ENCODE data around the gene SAV1. TPM values are rescaled to one million over a fixed set of nuclear protein-coding genes. Genes with fewer than 3 reads are reported as not detected.

SAV1 gene
- total RNA-seq, 2 experiments from 2014 or later, result 10.4 to 17.9 TPM

DNA sequence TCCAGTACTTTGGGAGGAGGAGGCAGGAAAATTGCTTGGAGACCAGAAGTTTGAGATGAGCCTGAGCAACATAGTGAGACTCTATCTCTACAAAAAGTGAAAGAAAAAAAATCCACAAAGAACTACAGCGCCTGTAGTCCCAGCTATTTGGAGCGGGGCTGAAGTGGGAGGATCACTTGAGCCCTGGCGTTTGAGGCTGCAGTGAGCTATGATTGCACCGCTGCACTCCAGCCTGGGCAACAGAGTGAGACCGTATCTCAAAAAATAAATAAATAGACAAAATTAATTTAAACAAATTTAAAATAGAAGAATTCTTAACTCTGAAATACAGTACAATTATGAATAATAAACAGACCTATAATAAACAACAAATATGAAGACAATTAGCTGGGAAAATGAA lies 67.3 kb downstream of the SAV1 start:
- no peak for TF ChIP-seq EZH2phosphoT487 (IDR thresholded peaks at IDR 0.05; ENCODE audit: borderline replicate concordance, low read depth, low read length)
- TF ChIP-seq, protein P1, sequence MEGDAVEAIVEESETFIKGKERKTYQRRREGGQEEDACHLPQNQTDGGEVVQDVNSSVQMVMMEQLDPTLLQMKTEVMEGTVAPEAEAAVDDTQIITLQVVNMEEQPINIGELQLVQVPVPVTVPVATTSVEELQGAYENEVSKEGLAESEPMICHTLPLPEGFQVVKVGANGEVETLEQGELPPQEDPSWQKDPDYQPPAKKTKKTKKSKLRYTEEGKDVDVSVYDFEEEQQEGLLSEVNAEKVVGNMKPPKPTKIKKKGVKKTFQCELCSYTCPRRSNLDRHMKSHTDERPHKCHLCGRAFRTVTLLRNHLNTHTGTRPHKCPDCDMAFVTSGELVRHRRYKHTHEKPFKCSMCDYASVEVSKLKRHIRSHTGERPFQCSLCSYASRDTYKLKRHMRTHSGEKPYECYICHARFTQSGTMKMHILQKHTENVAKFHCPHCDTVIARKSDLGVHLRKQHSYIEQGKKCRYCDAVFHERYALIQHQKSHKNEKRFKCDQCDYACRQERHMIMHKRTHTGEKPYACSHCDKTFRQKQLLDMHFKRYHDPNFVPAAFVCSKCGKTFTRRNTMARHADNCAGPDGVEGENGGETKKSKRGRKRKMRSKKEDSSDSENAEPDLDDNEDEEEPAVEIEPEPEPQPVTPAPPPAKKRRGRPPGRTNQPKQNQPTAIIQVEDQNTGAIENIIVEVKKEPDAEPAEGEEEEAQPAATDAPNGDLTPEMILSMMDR (conservative IDR thresholded peaks at IDR 0.05; ENCODE audit: low read length), result no peak
- Histone ChIP-seq H3K27ac (ENCODE audit: low read depth, low read length, poor library complexity, severe bottlenecking) (no peak overlapping the region), H3K4me3 (ENCODE audit: low read depth, low read length, poor library complexity, severe bottlenecking) (no peak overlapping the region), H4K20me1 (ENCODE audit: insufficient read depth, low read length) (no peaks in the 10 kb centered on the region), H3K9me2 (ENCODE audit: insufficient read depth, low read length) (no peaks in the 10 kb centered on the region), H2AFZ (ENCODE audit: low read length) (no peak overlapping the region), H3K4me2 (ENCODE audit: low read length) (no peak overlapping the region), H3K9me3 (ENCODE audit: low read length) (no peaks in the 10 kb centered on the region), H3K36me3 (ENCODE audit: insufficient read depth, low read length) (no peaks in the 10 kb centered on the region), H3K4me1 (ENCODE audit: insufficient read depth, low read length, poor library complexity, severe bottlenecking) (no peaks in the 10 kb centered on the region), H3K79me2 (ENCODE audit: insufficient read depth, low read depth, low read length) (no peaks in the 10 kb centered on the region)
- no peak for DNase-seq (ENCODE audit: low spot score)
- intact Hi-C loops (cut with micrococcal nuclease; ENCODE audit: unreplicated experiment), result loop anchor here (2.0 to 10.0 kb wide), 2 partner anchors 260 to 614 kb away; no protein-coding TSS in a partner anchor
- no TSS peak for BruUV-seq (replicated peaks)
- CTCF ChIA-PET (ENCODE audit: unreplicated experiment), result interaction anchor here (0.7 to 1.1 kb wide), 2 partner anchors 22 to 191 kb away, joined by 3 read pairs; no protein-coding TSS in a partner anchor
- POLR2A ChIA-PET, result interaction anchor here (0.6 to 1.3 kb wide), 5 partner anchors 16 to 260 kb away, joined by 3 to 5 read pairs (median 4); no protein-coding TSS in a partner anchor

DNA sequence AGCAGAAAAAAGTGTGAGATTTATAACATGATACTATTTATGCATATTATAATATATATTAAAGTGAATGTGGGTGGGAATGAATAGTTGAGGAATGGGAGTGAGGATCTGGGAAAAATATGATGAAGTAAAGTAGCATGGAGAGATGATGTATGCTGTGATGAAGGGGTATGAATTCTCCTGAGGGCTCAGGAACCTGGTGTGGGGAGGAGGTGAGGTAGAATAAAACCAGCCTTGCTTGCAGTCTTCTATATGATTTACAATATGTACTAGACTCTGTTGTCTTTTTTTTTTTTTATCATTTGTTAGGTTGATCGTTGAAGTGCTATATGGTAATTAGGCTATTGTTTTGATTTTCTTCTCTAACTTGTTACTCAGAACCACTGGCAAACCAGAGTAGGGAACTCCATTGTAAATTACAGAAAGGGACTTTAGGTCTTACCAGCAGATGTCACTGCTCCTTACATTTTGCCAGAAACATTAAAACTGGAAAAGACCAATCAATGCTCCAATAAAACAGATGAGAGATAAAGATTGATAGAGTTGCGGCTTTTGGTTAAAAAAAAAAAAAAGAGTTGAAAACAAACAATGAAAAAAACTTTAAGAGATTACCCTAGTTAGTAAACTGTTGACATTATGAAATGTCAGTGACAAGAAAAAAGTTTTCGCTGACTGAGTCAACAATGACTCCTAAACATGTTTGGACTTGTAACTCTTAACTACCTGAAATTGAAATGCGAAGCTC lies 68.2 kb downstream of the SAV1 start:
- ChIA-PET CTCF (ENCODE audit: unreplicated experiment) (no interaction called here), POLR2A (interaction anchor here (0.7 to 1.3 kb wide), 3 partner anchors 176 to 568 kb away, joined by 3 to 5 read pairs (median 4); no protein-coding TSS in a partner anchor)
- no peaks in the 10 kb centered on the region for H3K4me1 ChIP-seq (ENCODE audit: insufficient read depth, low read length, poor library complexity, severe bottlenecking)
- H3K9me2 ChIP-seq (ENCODE audit: insufficient read depth, low read length), result no peaks in the 10 kb centered on the region
- H4K20me1 ChIP-seq (ENCODE audit: insufficient read depth, low read length), result no peaks in the 10 kb centered on the region
- TF ChIP-seq, protein P1 (conservative IDR thresholded peaks at IDR 0.05; ENCODE audit: low read length), result peak; percentile 87
- TF ChIP-seq EZH2phosphoT487 (IDR thresholded peaks at IDR 0.05; ENCODE audit: borderline replicate concordance, low read depth, low read length), result no peak
- no peaks in the 10 kb centered on the region for H3K9me3 ChIP-seq (ENCODE audit: low read length)
- intact Hi-C loops (cut with micrococcal nuclease; ENCODE audit: unreplicated experiment), result loop anchor here (2.0 to 10.0 kb wide), 2 partner anchors 261 to 615 kb away; no protein-coding TSS in a partner anchor
- no TSS peak for BruUV-seq (replicated peaks)
- no peaks in the 10 kb centered on the region for H3K79me2 ChIP-seq (ENCODE audit: insufficient read depth, low read depth, low read length)
- DNase-seq (ENCODE audit: low spot score), result peak; percentile 45
- no peak overlapping the region for H3K4me3 ChIP-seq (ENCODE audit: low read depth, low read length, poor library complexity, severe bottlenecking)
- H3K4me2 ChIP-seq (ENCODE audit: low read length), result no peak overlapping the region
- no peak overlapping the region for H2AFZ ChIP-seq (ENCODE audit: low read length)
- no peaks in the 10 kb centered on the region for H3K36me3 ChIP-seq (ENCODE audit: insufficient read depth, low read length)
- H3K27ac ChIP-seq (ENCODE audit: low read depth, low read length, poor library complexity, severe bottlenecking), result no peak overlapping the region

DNA sequence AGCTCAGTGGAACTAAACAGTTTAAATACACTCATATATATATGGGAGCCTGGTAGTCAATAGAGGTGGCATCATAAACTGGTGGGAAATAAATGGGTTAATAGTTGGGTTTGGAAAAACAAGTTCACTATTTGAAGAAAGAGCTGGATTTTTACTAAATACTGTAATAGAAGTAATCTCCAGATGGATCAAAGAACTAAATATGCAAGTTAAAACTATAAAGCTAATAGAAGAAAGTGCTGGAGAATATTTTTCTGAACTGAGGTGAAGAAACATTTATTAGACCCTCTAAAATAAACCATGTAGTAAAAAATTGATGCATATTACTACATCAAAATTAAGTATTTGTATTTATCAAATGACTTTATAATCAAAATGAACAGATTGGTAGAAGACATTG lies 69.3 kb downstream of the SAV1 start:
- DNase-seq (ENCODE audit: low spot score), result no peak
- no TSS peak for BruUV-seq (replicated peaks)

More for the DNA sequence above, 69.3 kb downstream of the SAV1 start:
- H3K4me3 ChIP-seq (ENCODE audit: low read depth, low read length, poor library complexity, severe bottlenecking), result no peak overlapping the region
- H3K4me2 ChIP-seq (ENCODE audit: low read length), result no peak overlapping the region
- H2AFZ ChIP-seq (ENCODE audit: low read length), result no peak overlapping the region
- no peaks in the 10 kb centered on the region for H4K20me1 ChIP-seq (ENCODE audit: insufficient read depth, low read length)
- no peaks in the 10 kb centered on the region for H3K79me2 ChIP-seq (ENCODE audit: insufficient read depth, low read depth, low read length)
- no peaks in the 10 kb centered on the region for H3K9me2 ChIP-seq (ENCODE audit: insufficient read depth, low read length)
- no peaks in the 10 kb centered on the region for H3K36me3 ChIP-seq (ENCODE audit: insufficient read depth, low read length)
- H3K27ac ChIP-seq (ENCODE audit: low read depth, low read length, poor library complexity, severe bottlenecking), result no peak overlapping the region
- CTCF ChIA-PET (ENCODE audit: unreplicated experiment), result no interaction called here
- H3K9me3 ChIP-seq (ENCODE audit: low read length), result no peaks in the 10 kb centered on the region
- TF ChIP-seq EZH2phosphoT487 (IDR thresholded peaks at IDR 0.05; ENCODE audit: borderline replicate concordance, low read depth, low read length), result no peak
- TF ChIP-seq, protein P1 (conservative IDR thresholded peaks at IDR 0.05; ENCODE audit: low read length), result no peak
- H3K4me1 ChIP-seq (ENCODE audit: insufficient read depth, low read length, poor library complexity, severe bottlenecking), result no peaks in the 10 kb centered on the region
- intact Hi-C loops (cut with micrococcal nuclease; ENCODE audit: unreplicated experiment), result no loop called here
- POLR2A ChIA-PET, result interaction anchor here (0.5 kb wide), 1 partner anchor 1081 kb away, joined by 4 read pairs; no protein-coding TSS in a partner anchor

Measured in OCI-LY7 (cell line).